Trophoblast cell (in vitro differentiated cells and primary cell): ENCODE data around the gene ANXA8. TPM values are rescaled to one million over a fixed set of nuclear protein-coding genes. Genes with fewer than 3 reads are reported as not detected.
"Not testable (repeated sequence)": the region's sequence is repeated elsewhere in the genome, so short reads cannot be mapped to it uniquely, and the experiment has no call there.

Experiments
- DNase-seq, 2 donors: peaks; one replicate each; pipeline ENCODE4 v3.0.0-alpha.2; 2016
- H2AFZ ChIP-seq: 2 replicates; pipeline ENCODE4 v1.6.1; 2013; ENCODE audit warnings: low read length, moderate library complexity, mild to moderate bottlenecking; ENCODE audit not compliant: insufficient read depth, poor library complexity
- H2AK5ac ChIP-seq: 2 replicates; pipeline ENCODE4 v1.6.1; 2013; ENCODE audit warnings: mild to moderate bottlenecking, low read length
- H2BK120ac ChIP-seq: 2 replicates; pipeline ENCODE4 v1.6.1; 2013; ENCODE audit warnings: low read length, mild to moderate bottlenecking, moderate library complexity; ENCODE audit not compliant: insufficient read depth, poor library complexity
- H2BK12ac ChIP-seq: 2 replicates; pipeline ENCODE4 v1.6.1; 2013; ENCODE audit warnings: mild to moderate bottlenecking, low read length, moderate library complexity
- H2BK5ac ChIP-seq: 2 replicates; pipeline ENCODE4 v1.6.1; 2013; ENCODE audit warnings: low read length, low read depth, moderate library complexity, mild to moderate bottlenecking; ENCODE audit not compliant: poor library complexity
- H3K14ac ChIP-seq: 2 replicates; pipeline ENCODE4 v1.6.1; 2013; ENCODE audit warnings: mild to moderate bottlenecking, low read length
- H3K18ac ChIP-seq: 2 replicates; pipeline ENCODE4 v1.6.1; 2013; ENCODE audit warnings: mild to moderate bottlenecking, low read length
- H3K23ac ChIP-seq: 2 replicates; pipeline ENCODE4 v1.6.1; 2013; ENCODE audit warnings: low read length
- H3K27ac ChIP-seq: 2 replicates; pipeline ENCODE4 v1.5.1; 2013; ENCODE audit warnings: low read depth, mild to moderate bottlenecking, inconsistent platforms, low read length, moderate library complexity
- H3K27me3 ChIP-seq: 2 replicates; pipeline ENCODE4 v1.6.1; 2013; ENCODE audit warnings: inconsistent platforms, mild to moderate bottlenecking, low read length, moderate library complexity; ENCODE audit not compliant: insufficient read depth
- H3K36me3 ChIP-seq, 2 experiments: 1 replicate in 1 of 2; 2 replicates in 1 of 2; pipeline ENCODE4 v1.6.1; 2013; ENCODE audit warnings: low read length in 2 of 2, mild to moderate bottlenecking in 2 of 2, moderate library complexity in 1 of 2; ENCODE audit not compliant: insufficient read depth in 2 of 2, control insufficient read depth in 1 of 2
- H3K4ac ChIP-seq: 2 replicates; pipeline ENCODE4 v1.6.1; 2013; ENCODE audit warnings: low read depth, mild to moderate bottlenecking, low read length, moderate library complexity
- H3K4me1 ChIP-seq, 2 experiments: 1 replicate in 1 of 2; 2 replicates in 1 of 2; pipeline ENCODE4 v1.6.1; 2013; ENCODE audit warnings: low read length in 2 of 2, mild to moderate bottlenecking in 2 of 2, moderate library complexity in 1 of 2; ENCODE audit not compliant: insufficient read depth in 2 of 2, control insufficient read depth in 1 of 2
- H3K4me2 ChIP-seq: 2 replicates; pipeline ENCODE4 v1.6.1; 2013; ENCODE audit warnings: inconsistent platforms, mild to moderate bottlenecking, low read length, moderate library complexity
- H3K4me3 ChIP-seq: 2 replicates; pipeline ENCODE4 v1.5.1; 2013; ENCODE audit warnings: mild to moderate bottlenecking, low read depth, low read length, inconsistent platforms
- H3K79me1 ChIP-seq: one replicate; pipeline ENCODE4 v1.6.1; 2013; ENCODE audit warnings: low read length
- H3K79me2 ChIP-seq: 2 replicates; pipeline ENCODE4 v1.6.1; 2013; ENCODE audit warnings: low read length, mild to moderate bottlenecking; ENCODE audit not compliant: control insufficient read depth, insufficient read depth, poor library complexity
- H3K9ac ChIP-seq: 2 replicates; pipeline ENCODE4 v1.6.1; 2013; ENCODE audit warnings: mild to moderate bottlenecking, low read length
- H3K9me3 ChIP-seq: 2 replicates; pipeline ENCODE4 v1.6.1; 2013; ENCODE audit warnings: low read depth, mild to moderate bottlenecking, control low read depth, inconsistent platforms, low read length; ENCODE audit not compliant: insufficient read depth
- H4K12ac ChIP-seq: 2 replicates; pipeline ENCODE4 v1.6.1; 2013; ENCODE audit warnings: low read depth, mild to moderate bottlenecking, low read length, moderate library complexity
- H4K8ac ChIP-seq: 2 replicates; pipeline ENCODE4 v1.6.1; 2013; ENCODE audit warnings: low read depth, mild to moderate bottlenecking, low read length, moderate library complexity
- H4K91ac ChIP-seq: one replicate; pipeline ENCODE4 v1.6.1; 2013; ENCODE audit warnings: low read depth, mild to moderate bottlenecking, low read length, moderate library complexity
- WGBS: extraction: QIAGEN DNeasy Blood & Tissue Kit; methylation state at CpG from one replicate; pipeline ENCODE4 v1.1.7; 2013; ENCODE audit warnings: missing lambda C conversion rate; ENCODE audit not compliant: insufficient read length, insufficient coverage; ENCODE audit errors: extremely low coverage; 5-methylcytosine and 5-hydroxymethylcytosine counted together
- polyA plus RNA-seq: library from polyadenylated mRNA; stranded (reverse); fragments of 200-250 nt; gene quantifications from 2 replicates; pipeline ENCODE4 v1.2.3, GENCODE V29; 2013

Gene ANXA8
- 16.3 and 18.5 TPM in 2 replicates for polyA plus RNA-seq

GRCh38 chr10:47483923-47484322 lies at the start of gene ANXA8:
Gene ANXA8, minus strand, starts transcription at chr10:47484115. Its CDS starts 182 bp downstream, at chr10:47483933.
- not testable (repeated sequence) for H4K12ac ChIP-seq, H3K4me1 ChIP-seq, H3K4me2 ChIP-seq, H3K79me1 ChIP-seq, H3K27ac ChIP-seq, H3K9ac ChIP-seq, H3K14ac ChIP-seq, H3K4me3 ChIP-seq, H3K79me2 ChIP-seq, H2AFZ ChIP-seq, H3K9me3 ChIP-seq, H3K4ac ChIP-seq, H3K27me3 ChIP-seq, H3K23ac ChIP-seq, H2AK5ac ChIP-seq, H3K36me3 ChIP-seq
- Histone ChIP-seq H4K8ac (peak within 1 kb of the TSS; percentile 60), H4K91ac (peak within 1 kb of the TSS; percentile 68), H2BK12ac (peak within 1 kb of the TSS; percentile 15), H3K18ac (peak within 1 kb of the TSS; percentile 23), H2BK120ac (peak within 1 kb of the TSS; percentile 53), H2BK5ac (peak within 1 kb of the TSS; percentile 21)
- peak; percentile 0 to 25 for DNase-seq
- WGBS = no CpG with 5 or more reads among the region's 11 CpGs

- H3K27me3 ChIP-seq, H2BK12ac ChIP-seq, H3K36me3 ChIP-seq, H2AK5ac ChIP-seq, H4K91ac ChIP-seq, H2AFZ ChIP-seq, H3K79me1 ChIP-seq, H3K79me2 ChIP-seq, H4K8ac ChIP-seq, H2BK5ac ChIP-seq, H2BK120ac ChIP-seq, H3K9me3 ChIP-seq, H3K18ac ChIP-seq, H3K9ac ChIP-seq, H3K4me1 ChIP-seq, H3K4me2 ChIP-seq, H3K4me3 ChIP-seq, H3K14ac ChIP-seq, H3K27ac ChIP-seq, H3K4ac ChIP-seq, DNase-seq, H4K12ac ChIP-seq, H3K23ac ChIP-seq: not testable (repeated sequence)
- WGBS = no CpG with 5 or more reads among the region's 20 CpGs
These were observed 39.6 kb upstream of the ANXA8 start, which contains the start of gene AGAP9 for GRCh38 chr10:47523475-47523874. Gene AGAP9, minus strand, starts transcription at chr10:47523638. Its CDS starts 112 bp downstream, at chr10:47523526.

GRCh38 chr10:47502313-47502712 lies 18.4 kb upstream of the ANXA8 start:
- H3K4me2 ChIP-seq, H3K36me3 ChIP-seq, H3K23ac ChIP-seq, H3K27me3 ChIP-seq, H2AK5ac ChIP-seq, H3K9ac ChIP-seq, H2BK12ac ChIP-seq, H3K27ac ChIP-seq, H3K4ac ChIP-seq, H2BK5ac ChIP-seq, H4K91ac ChIP-seq, H3K14ac ChIP-seq, H3K9me3 ChIP-seq, H4K8ac ChIP-seq, H3K18ac ChIP-seq, H2BK120ac ChIP-seq, H2AFZ ChIP-seq, H3K79me1 ChIP-seq, H4K12ac ChIP-seq, H3K4me1 ChIP-seq, DNase-seq, H3K4me3 ChIP-seq, H3K79me2 ChIP-seq: not testable (repeated sequence)
- WGBS = no CpG with 5 or more reads among the region's 9 CpGs

GRCh38 chr10:47494226-47494625 lies 10.3 kb upstream of the ANXA8 start:
- no CpG with 5 or more reads among the region's 6 CpGs for WGBS

More at GRCh38 chr10:47494226-47494625, 10.3 kb upstream of the ANXA8 start:
- not testable (repeated sequence) for H2AFZ ChIP-seq, H2BK120ac ChIP-seq, H3K18ac ChIP-seq, H2BK12ac ChIP-seq, H3K4me3 ChIP-seq, H3K4ac ChIP-seq, H3K4me2 ChIP-seq, H3K27ac ChIP-seq, H3K9me3 ChIP-seq, H3K79me2 ChIP-seq, H2AK5ac ChIP-seq, H3K79me1 ChIP-seq, H4K91ac ChIP-seq, H4K8ac ChIP-seq, H3K14ac ChIP-seq, H3K36me3 ChIP-seq, H2BK5ac ChIP-seq, DNase-seq, H4K12ac ChIP-seq, H3K27me3 ChIP-seq, H3K23ac ChIP-seq, H3K4me1 ChIP-seq, H3K9ac ChIP-seq
